GM19025 (cell line): ENCODE measurements around the gene C20orf144.
A peak's percentile ranks its signal among the peaks of the same experiment; 100 is the strongest.
"Not testable (repeated sequence)": the region's sequence is repeated elsewhere in the genome, so short reads cannot be mapped to it uniquely, and the experiment has no call there.

Source experiments
- ATAC-seq: cut with Tn5 transposase; IDR thresholded peaks from one replicate; pipeline ENCODE4 v1.9.1; 2021; ENCODE audit warnings: mild to moderate bottlenecking, low read depth, moderate library complexity; ENCODE audit not compliant: unreplicated experiment

The C20orf144 gene

GRCh38 chr20:33662172-33662571 lies at the start of gene C20orf144:
Gene C20orf144, plus strand, starts transcription at chr20:33662327. Its CDS starts 19 bp downstream, at chr20:33662346.
- no peak for ATAC-seq

GRCh38 chr20:33621717-33622400 lies 40.3 kb upstream of the C20orf144 start:
- no peak for ATAC-seq

GRCh38 chr20:33622705-33623365 lies 39.3 kb upstream of the C20orf144 start:
- no peak for ATAC-seq

GRCh38 chr20:33624399-33624798 lies 37.7 kb upstream of the C20orf144 start:
- ATAC-seq: no peak

GRCh38 chr20:33626190-33626589 lies 35.9 kb upstream of the C20orf144 start:
- no peak for ATAC-seq

GRCh38 chr20:33627577-33628216 lies 34.4 kb upstream of the C20orf144 start:
- ATAC-seq: no peak

- no peak for ATAC-seq
These were observed 32.6 kb upstream of the C20orf144 start for GRCh38 chr20:33629533-33629932.

GRCh38 chr20:33629979-33630378 lies 32.1 kb upstream of the C20orf144 start:
- ATAC-seq: no peak

- ATAC-seq: no peak
These were observed 31.6 kb upstream of the C20orf144 start for GRCh38 chr20:33630507-33630906.

GRCh38 chr20:33631910-33632309 lies 30.2 kb upstream of the C20orf144 start:
- not testable (repeated sequence) for ATAC-seq

- ATAC-seq: no peak
These were observed 26.8 kb upstream of the C20orf144 start for GRCh38 chr20:33635341-33635740.

- ATAC-seq: no peak
These were observed 25.4 kb upstream of the C20orf144 start for GRCh38 chr20:33636776-33637175.

- no peak for ATAC-seq
These were observed 21.8 kb upstream of the C20orf144 start for GRCh38 chr20:33640287-33640686.

- no peak for ATAC-seq
These were observed 17.6 kb upstream of the C20orf144 start for GRCh38 chr20:33644313-33645071.

- ATAC-seq: no peak
These were observed 17.1 kb upstream of the C20orf144 start for GRCh38 chr20:33645072-33645358.

GRCh38 chr20:33645396-33645795 lies 16.7 kb upstream of the C20orf144 start:
- ATAC-seq: no peak

- no peak for ATAC-seq
These were observed 15.9 kb upstream of the C20orf144 start for GRCh38 chr20:33646191-33646590.

- ATAC-seq: not testable (repeated sequence)
These were observed 15.0 kb upstream of the C20orf144 start for GRCh38 chr20:33646959-33647602.

- ATAC-seq: peak; percentile 66
These were observed 14.3 kb upstream of the C20orf144 start for GRCh38 chr20:33647603-33648395.
